Epithelial cell of esophagus (primary cell): ENCODE measurements around the gene COL13A1.

ENCODE experiments used
- DNase-seq: peaks from one replicate; pipeline ENCODE4 v3.0.0; 2010; ENCODE audit warnings: low read depth
- H3K4me3 ChIP-seq: 2 replicates; pipeline ENCODE4 v1.5.1; 2011; ENCODE audit warnings: mild to moderate bottlenecking, low read length, control low read depth
- CTCF ChIP-seq: IDR thresholded peaks from 2 replicates; pipeline ENCODE4 v1.5.1; 2011; ENCODE audit warnings: low read depth, mild to moderate bottlenecking, low read length, control low read depth, inconsistent platforms; ENCODE audit not compliant: insufficient read depth; ENCODE audit errors: missing control alignments

The COL13A1 gene

GRCh38 chr10:69860271-69860670, 58.6 kb downstream of the COL13A1 start:
- no peak overlapping the region for H3K4me3 ChIP-seq
- no peak for TF ChIP-seq CTCF
- DNase-seq, result no peak

- no peak overlapping the region for H3K4me3 ChIP-seq
- peak; percentile 91 for DNase-seq
- TF ChIP-seq CTCF, result peak; percentile 53
Measured at GRCh38 chr10:69861251-69862240, 59.8 kb downstream of the COL13A1 start.

DNA sequence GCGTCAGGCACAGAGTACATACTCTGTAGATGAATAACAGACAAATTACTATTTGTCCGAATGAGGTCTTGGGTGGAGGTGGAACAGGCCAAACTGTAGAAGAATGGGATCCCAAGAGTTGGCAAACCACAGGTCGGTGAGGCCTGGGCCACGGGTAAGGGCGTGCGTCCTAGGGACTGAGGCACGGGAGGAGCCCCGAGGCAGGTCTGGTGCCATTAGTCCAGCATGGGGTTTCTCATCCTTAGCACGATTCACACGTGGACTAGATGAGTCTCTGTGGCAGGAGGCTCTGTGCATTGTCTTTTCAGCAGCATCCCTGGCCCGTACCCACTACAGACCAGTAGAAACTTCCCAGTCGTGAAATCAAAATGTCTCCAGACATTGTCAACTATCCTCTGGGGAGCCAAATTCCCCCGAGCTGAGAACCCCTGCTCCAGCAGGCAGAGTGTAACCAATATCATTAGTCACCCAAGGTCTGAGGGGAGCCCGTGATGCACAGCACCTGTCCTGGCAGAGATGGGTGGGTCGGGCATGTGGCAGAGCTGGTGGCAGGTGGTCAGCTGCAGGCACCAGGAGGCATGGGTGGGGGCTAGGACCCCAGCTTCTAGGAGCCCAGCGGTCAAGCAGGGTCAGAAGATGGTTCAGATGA, 61.3 kb downstream of the COL13A1 start:
- no peak for TF ChIP-seq CTCF
- DNase-seq, result no peak
- no peak overlapping the region for H3K4me3 ChIP-seq

DNA sequence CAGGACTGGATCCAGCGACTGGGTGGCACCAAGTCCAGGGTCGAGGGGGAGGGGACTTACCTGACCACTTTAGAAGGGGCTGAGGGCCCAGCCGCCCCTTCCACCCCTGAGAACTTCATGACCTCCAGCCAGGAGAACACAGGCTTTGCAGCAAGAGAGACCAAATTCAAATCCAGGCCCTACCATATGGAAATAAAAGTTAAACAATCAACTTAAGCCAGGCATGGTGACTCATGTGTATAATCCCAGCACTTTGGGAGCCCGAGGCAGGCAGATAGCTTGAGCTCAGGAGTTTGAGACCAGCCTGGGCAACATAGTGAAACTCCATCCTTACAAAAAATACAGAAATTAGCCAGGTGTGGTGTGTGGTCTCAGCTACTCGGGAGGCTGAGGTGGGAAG, 61.9 kb downstream of the COL13A1 start:
- no peak overlapping the region for H3K4me3 ChIP-seq
- peak; percentile 68 for DNase-seq
- TF ChIP-seq CTCF, result no peak

DNA sequence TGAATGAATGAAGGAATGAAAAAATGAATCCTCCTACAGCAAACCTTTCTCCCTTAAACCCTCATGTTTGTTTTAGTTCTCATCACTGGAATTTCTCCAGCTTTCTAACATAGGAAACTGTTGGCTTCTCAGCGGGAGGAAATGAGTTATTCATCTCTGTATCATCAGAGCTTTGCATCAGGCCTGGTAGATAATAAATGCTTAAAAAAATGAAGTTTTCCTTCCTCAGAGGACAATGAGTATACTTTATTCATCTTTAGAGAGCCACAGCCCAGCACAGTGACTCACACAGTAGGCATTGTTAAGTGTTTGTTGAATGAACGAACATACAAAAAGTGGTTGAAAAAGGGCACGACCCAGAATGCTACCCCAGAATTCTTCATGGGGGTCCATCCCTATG, 62.6 kb downstream of the COL13A1 start:
- TF ChIP-seq CTCF, result no peak
- no peak overlapping the region for H3K4me3 ChIP-seq
- peak; percentile 87 for DNase-seq

GRCh38 chr10:69865450-69865849, 63.7 kb downstream of the COL13A1 start:
- peak; percentile 78 for DNase-seq
- TF ChIP-seq CTCF, result no peak
- H3K4me3 ChIP-seq, result no peak overlapping the region
